Measurements from ENCODE around the gene UROC1.

UROC1 gene

DNA sequence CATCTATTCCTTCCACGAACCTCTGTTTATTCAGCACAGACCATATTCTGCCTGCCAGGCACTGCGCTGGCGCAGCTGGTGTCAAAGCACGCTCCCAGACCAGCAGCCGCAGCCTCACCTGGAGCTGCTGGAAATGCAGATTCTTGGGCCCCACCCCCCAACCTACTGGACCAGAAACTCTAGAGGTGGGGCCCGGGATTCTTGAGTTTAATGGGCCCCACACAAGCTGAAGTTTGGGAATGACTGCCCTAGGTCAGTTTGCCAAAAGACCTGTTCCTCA, 13.4 kb upstream of the UROC1 start:
- TF ChIP-seq, protein P1, sequence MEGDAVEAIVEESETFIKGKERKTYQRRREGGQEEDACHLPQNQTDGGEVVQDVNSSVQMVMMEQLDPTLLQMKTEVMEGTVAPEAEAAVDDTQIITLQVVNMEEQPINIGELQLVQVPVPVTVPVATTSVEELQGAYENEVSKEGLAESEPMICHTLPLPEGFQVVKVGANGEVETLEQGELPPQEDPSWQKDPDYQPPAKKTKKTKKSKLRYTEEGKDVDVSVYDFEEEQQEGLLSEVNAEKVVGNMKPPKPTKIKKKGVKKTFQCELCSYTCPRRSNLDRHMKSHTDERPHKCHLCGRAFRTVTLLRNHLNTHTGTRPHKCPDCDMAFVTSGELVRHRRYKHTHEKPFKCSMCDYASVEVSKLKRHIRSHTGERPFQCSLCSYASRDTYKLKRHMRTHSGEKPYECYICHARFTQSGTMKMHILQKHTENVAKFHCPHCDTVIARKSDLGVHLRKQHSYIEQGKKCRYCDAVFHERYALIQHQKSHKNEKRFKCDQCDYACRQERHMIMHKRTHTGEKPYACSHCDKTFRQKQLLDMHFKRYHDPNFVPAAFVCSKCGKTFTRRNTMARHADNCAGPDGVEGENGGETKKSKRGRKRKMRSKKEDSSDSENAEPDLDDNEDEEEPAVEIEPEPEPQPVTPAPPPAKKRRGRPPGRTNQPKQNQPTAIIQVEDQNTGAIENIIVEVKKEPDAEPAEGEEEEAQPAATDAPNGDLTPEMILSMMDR (IDR thresholded peaks at IDR 0.05; ENCODE audit: low read depth, low read length), result no peak
- DNase-seq (ENCODE audit: low read depth, low spot score), result no peak
- H3K4me3 ChIP-seq (ENCODE audit: low read depth, low read length), result no peak overlapping the region
- in situ Hi-C loops (cut with HindIII; ENCODE audit: low sequenced_read_pairs), result no loop called here

DNA sequence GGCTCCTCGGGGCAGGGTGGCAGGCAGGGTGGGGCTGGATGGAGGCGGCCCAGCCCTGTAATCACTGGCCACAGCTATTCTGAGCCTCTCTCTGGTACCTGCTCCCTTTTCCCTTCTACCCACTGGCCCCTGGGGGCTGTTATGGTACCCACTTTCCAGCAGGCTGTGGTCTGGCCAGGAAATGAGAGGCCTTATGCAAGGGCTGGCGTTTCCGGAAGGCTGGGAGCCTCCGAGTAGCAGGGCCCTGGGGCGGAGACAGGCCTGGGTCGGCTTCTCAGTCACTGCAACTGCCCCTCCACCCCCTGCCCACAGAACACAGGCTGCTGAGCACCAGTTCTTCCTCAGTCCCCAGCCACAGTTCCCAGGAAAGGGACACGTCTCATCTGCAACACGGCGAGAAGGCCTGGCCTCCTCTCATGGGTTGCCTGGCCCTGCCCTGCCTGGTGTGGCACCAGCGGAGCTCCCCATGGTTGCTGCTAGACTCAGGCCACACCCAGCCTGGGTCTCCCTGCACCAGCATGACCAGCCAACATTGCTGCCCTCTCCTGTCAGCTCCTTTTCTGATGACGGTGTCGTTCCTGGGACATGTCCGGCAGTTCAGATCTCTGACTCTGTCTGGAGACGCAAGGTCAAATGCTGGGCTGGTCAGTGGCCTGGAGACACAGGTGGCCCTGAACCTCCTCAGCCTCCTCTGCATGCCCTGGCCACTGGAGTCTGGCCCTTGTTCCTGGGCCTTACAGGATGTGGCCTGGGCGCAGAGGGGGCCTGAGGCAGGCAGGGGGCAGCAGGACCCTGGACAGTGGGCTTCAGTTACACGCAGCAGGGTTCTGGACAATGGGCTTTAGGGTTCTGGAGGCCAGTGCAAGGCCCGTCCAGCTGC, 12.8 kb upstream of the UROC1 start:
- in situ Hi-C loops (cut with HindIII; ENCODE audit: low sequenced_read_pairs), result no loop called here
- H3K4me3 ChIP-seq (ENCODE audit: low read depth, low read length), result no peak overlapping the region
- no peak for DNase-seq (ENCODE audit: low read depth, low spot score)
- TF ChIP-seq, protein P1 (IDR thresholded peaks at IDR 0.05; ENCODE audit: low read depth, low read length), result no peak

DNA sequence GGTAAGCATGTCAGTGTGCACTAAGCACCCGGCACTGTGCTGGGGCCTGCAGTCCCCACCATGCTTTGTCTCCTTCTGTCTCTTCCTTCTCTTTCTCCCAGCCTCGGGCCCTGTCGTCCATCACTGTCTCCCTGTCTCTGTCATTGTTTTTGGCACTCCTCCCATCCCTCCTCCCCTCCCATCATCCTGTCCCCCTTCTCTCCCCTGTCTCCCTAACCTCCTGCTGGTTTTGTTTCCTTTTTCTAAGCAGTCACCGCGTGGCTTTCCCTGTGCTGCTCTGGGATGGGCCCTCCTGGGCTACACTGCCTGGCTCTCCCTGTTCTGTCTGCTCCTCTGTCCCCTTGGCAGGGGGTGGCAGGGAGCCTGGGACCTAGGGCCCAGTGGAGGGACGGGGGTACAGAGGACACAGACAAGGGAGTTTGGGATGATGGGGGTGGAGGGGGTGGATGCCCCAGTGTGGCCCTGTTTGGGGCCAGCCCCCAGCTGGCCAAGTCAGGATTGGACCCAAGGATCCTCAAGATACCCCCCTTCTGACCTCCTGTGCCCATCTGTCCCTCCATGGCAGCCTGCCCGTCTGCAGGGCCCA, 12.1 kb upstream of the UROC1 start:
- in situ Hi-C loops (cut with HindIII; ENCODE audit: low sequenced_read_pairs), result no loop called here
- H3K4me3 ChIP-seq (ENCODE audit: low read depth, low read length), result no peak overlapping the region
- TF ChIP-seq, protein P1 (IDR thresholded peaks at IDR 0.05; ENCODE audit: low read depth, low read length), result no peak
- no peak for DNase-seq (ENCODE audit: low read depth, low spot score)

DNA sequence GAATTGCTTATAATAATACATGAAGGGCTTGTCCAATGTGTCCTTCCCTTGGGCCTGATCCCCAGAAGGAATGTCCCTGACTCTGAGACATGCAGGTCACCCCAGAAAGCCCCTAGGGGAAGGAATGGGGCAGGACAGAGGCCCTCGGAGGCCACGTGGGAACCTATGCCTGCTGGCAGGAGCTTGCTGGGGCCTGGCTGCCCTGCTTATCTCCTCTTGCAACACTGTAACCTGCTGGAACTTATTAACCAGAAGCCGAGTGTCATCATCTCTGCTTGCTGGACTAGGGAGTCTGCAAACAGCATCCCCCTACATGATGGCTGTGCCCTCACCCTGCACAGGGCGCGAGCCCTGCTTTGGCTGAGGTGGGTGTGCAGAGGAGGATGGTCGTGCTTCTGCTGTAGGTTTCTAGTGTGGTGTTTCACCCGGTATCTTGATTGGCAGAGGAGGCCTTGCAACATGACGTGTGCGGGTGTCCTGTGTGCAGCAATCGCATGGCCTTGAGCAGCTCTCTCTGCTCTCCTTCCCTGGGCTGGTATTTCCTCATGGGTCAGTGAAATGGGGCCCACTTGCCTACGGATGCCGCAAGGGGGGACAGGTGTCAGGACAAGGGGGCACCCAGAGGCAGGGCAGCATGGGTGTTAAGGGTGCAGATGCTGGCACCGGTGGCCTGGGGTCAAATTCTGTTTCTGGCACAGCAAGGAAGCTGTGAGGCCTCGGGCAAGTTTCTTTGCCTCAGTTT, 11.4 kb upstream of the UROC1 start:
- TF ChIP-seq, protein P1 (IDR thresholded peaks at IDR 0.05; ENCODE audit: low read depth, low read length), result no peak
- DNase-seq (ENCODE audit: low read depth, low spot score), result no peak

DNA sequence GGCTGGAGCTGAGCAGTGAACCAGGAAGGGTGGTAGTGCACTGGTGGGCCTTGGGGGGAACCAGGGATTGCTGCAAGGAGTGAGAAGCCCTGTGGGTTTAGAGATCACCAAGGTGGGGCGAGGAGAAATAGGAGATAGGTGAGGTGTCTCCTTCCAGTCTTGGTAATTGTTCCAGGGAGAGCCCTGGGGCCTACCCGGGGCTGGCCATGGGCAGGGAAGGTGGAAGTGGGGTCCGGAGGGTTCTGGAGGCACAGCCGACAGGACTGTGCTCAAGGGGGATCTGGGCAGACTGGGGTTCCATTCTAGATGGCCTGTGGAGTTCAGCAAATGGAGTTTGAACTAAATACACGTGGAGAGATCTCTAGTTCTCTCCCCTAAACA, 10.8 kb upstream of the UROC1 start:
- no peak overlapping the region for H3K4me3 ChIP-seq (ENCODE audit: low read depth, low read length)
- TF ChIP-seq, protein P1 (IDR thresholded peaks at IDR 0.05; ENCODE audit: low read depth, low read length), result no peak
- no peak for DNase-seq (ENCODE audit: low read depth, low spot score)
- in situ Hi-C loops (cut with HindIII; ENCODE audit: low sequenced_read_pairs), result no loop called here

More for the DNA sequence above, 11.4 kb upstream of the UROC1 start:
- in situ Hi-C loops (cut with HindIII; ENCODE audit: low sequenced_read_pairs), result no loop called here
- no peak overlapping the region for H3K4me3 ChIP-seq (ENCODE audit: low read depth, low read length)

DNA sequence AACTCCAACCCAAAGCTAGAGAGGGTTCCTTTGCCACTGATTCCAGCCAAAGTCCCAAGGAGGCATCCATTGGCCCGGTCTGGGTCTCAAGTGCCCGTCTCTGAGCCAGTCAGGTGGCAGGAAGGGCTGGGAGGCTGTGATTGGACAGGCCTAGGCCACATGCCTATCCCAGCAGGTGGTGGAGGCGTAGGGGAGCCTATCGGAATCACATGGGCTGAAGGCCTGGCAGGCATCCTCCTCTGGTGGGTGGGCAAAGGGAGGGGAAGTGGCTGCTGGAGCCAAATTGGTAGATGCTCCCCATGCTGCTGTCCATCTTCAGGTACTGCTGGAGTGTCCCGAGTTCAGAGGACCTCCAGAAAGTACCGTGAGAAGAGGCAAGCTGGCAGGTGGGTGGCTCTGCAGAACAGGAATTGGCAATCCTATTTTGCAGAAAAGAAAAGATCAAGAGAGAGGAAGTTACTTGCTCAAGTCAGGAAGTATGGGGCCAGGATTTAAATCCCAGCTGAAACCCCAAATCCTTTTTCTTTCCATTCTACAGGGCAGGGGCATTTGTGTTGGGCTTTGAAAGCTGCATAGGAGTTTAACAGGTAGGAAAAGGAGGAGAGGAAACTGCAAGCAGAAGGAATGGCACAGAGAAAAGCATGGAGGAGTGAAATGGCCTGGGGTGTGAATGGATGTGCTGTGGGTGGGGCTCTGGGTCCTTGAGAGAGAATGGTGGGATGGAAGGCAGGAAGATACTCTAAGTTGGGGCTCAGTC, 10.1 kb upstream of the UROC1 start:
- DNase-seq (ENCODE audit: low read depth, low spot score), result no peak
- H3K4me3 ChIP-seq (ENCODE audit: low read depth, low read length), result no peak overlapping the region
- TF ChIP-seq, protein P1 (IDR thresholded peaks at IDR 0.05; ENCODE audit: low read depth, low read length), result no peak
- in situ Hi-C loops (cut with HindIII; ENCODE audit: low sequenced_read_pairs), result no loop called here

Data from astrocyte of the spinal cord (primary cell).